ENCODE measurements around the gene WDR4. TPM values are rescaled to one million over a fixed set of nuclear protein-coding genes. Genes with fewer than 3 reads are reported as not detected.
"Not testable (repeated sequence)": the region's sequence is repeated elsewhere in the genome, so short reads cannot be mapped to it uniquely, and the experiment has no call there.

Gene WDR4
- total RNA-seq, 2 donors from 2014 or later, result 8.0 to 37.9 TPM

DNA sequence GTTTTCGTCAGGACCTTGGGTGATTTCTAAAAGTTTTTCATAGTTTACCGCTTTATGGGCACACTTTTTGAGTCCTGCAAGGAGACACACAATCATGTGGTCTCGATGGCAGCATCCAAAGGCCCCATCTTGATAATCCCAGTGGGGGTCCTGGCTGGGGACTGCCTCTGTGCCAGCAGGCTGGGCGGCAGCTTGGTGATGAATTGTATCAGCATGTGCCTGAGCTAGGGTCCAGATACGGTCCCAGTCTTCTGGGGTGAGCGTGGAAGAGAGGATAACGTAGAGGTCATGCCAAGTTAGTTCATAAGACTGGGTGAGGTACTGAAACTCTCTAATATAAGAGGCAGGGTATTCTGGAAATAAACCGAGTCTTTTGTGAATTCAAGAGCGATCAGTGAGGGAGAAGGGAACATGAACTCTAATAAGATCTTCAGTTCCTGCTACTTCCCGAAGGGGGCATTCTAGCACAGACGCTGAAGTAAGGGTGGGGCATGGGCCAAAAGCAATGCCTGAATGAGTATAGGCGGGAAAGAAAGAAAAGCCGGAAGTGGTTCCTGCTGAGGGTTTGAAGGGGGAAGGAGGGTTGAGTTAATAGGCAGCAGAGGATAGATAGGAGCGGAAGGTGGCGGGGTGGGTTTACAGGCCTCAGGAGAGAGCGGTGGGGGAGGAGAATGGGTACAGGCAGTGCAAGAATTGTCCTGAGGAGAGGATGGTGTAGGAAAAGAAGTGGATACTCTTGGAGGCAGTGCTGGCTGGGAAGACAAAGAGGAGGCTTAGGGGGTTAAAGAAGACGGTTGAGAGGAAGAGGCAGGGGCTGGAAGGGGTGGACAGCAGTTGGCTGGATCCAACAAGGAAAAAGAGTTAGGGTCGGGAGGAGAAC lies 44.5 kb upstream of the WDR4 start:
- intact Hi-C loops (cut with DNase I), result no loop called here
- Histone ChIP-seq H3K9me3 (no peaks in the 10 kb centered on the region), H3K36me3 (replicated peaks in 1 of 2; ENCODE audit: insufficient read depth in 1 of 2, low read depth in 2 of 2) (no peaks in the 10 kb centered on the region), H3K4me1 (peaks cover 9% of the 10 kb centered on the region), H3K27ac (peak overlapping the region; percentile 7 to 45 (median 34)), H3K4me3 (no peak overlapping the region), H3K27me3 (no peaks in the 10 kb centered on the region)
- TF ChIP-seq, protein P1, sequence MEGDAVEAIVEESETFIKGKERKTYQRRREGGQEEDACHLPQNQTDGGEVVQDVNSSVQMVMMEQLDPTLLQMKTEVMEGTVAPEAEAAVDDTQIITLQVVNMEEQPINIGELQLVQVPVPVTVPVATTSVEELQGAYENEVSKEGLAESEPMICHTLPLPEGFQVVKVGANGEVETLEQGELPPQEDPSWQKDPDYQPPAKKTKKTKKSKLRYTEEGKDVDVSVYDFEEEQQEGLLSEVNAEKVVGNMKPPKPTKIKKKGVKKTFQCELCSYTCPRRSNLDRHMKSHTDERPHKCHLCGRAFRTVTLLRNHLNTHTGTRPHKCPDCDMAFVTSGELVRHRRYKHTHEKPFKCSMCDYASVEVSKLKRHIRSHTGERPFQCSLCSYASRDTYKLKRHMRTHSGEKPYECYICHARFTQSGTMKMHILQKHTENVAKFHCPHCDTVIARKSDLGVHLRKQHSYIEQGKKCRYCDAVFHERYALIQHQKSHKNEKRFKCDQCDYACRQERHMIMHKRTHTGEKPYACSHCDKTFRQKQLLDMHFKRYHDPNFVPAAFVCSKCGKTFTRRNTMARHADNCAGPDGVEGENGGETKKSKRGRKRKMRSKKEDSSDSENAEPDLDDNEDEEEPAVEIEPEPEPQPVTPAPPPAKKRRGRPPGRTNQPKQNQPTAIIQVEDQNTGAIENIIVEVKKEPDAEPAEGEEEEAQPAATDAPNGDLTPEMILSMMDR (IDR thresholded peaks at IDR 0.05), result peak; percentile 63 to 98 (median 94)
- TF ChIP-seq POLR2A (IDR thresholded peaks at IDR 0.05), result peak in 1 of 3 donors; percentile 24
- DNase-seq (peak; percentile 83 to 87 (median 84)), ATAC-seq (peak; percentile 96)
- 19 to 21% methylated on average over 18 of the region's 18 CpGs for WGBS, 2 donors

DNA sequence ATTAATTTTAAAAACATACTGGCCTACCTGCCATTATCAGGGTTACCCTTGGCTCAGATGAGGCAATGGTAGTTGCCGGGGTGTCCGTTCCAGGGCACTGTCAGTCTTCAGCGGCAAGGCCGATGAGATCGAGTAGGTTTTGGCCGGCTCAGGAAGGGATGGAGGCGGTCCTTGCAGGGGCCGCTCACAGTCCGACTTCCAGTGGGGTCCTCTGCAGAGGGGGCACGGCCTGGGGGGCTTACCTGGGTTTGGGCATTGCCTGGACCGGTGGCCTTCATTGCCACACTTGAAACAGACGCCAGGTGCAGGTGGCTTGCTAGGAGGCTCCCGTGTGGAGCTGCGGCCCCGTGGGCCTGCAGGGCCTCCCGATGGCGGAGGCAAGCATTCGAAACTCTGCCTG lies 43.6 kb upstream of the WDR4 start:
- Histone ChIP-seq H3K9me3 (no peaks in the 10 kb centered on the region), H3K4me1 (peaks cover 9% of the 10 kb centered on the region), H3K36me3 (replicated peaks in 1 of 2; ENCODE audit: insufficient read depth in 1 of 2, low read depth in 2 of 2) (no peaks in the 10 kb centered on the region), H3K27me3 (no peaks in the 10 kb centered on the region), H3K27ac (no peak overlapping the region), H3K4me3 (no peak overlapping the region)
- WGBS, 2 donors, result 73 to 76% methylated on average over 16 to 18 of the region's 18 CpGs
- no peak for TF ChIP-seq POLR2A (IDR thresholded peaks at IDR 0.05)
- TF ChIP-seq, protein P1 (IDR thresholded peaks at IDR 0.05), result no peak
- DNase-seq (no peak), ATAC-seq (no peak)
- intact Hi-C loops (cut with DNase I), result no loop called here

DNA sequence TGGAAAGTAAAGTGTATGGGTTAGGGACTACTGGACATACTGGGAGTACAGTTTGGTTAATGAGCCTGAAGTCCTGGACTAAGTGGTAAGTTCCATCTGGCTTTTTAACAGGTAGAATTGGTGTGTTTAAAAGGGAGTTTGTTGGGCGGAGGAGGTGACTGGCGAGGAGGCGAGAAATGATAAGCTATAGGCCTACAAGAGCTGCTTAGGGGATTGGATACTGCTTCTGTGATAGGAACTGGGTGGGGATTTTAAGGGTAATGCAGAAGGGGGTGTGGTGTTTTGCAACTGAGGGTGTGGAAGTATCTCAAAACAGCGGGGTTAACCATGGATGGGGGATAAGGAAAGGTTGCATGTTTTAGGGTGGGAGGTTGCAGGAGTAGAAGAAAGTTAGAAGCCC lies 42.6 kb upstream of the WDR4 start:
- intact Hi-C loops (cut with DNase I), result no loop called here
- H3K9me3 ChIP-seq, result no peaks in the 10 kb centered on the region
- no peak overlapping the region for H3K27ac ChIP-seq
- H3K27me3 ChIP-seq, result no peaks in the 10 kb centered on the region
- no peaks in the 10 kb centered on the region for H3K36me3 ChIP-seq (replicated peaks in 1 of 2; ENCODE audit: insufficient read depth in 1 of 2, low read depth in 2 of 2)
- TF ChIP-seq, protein P1 (IDR thresholded peaks at IDR 0.05), result no peak
- no peak for TF ChIP-seq POLR2A (IDR thresholded peaks at IDR 0.05)
- H3K4me1 ChIP-seq, result peaks cover 9% of the 10 kb centered on the region
- 81% methylated on average over 4 of the region's 4 CpGs for WGBS, 2 donors
- no peak overlapping the region for H3K4me3 ChIP-seq
- DNase-seq (no peak), ATAC-seq (no peak)

DNA sequence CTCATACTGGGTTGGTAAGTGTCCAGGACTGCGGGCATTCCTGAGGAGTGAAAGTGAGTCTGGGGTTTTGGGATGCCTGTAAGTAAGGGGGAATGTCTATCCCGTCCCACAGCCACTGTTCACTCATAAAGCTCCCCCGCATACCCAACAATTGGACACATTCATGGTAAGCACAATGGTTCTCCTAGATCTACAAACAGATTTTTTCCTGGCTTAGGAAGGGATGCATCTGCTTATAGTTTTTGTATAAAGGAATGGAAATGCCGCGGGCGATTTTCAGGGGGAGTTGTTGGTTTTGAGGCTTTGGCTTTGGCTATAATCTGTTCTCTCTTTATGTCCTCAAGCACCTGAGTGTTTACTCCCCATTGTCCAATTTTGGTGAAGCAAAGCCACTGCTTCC lies 39.0 kb upstream of the WDR4 start:
- no peaks in the 10 kb centered on the region for H3K4me1 ChIP-seq
- no peaks in the 10 kb centered on the region for H3K36me3 ChIP-seq (replicated peaks in 1 of 2; ENCODE audit: insufficient read depth in 1 of 2, low read depth in 2 of 2)
- WGBS, 2 donors, result 76 to 94% methylated on average over 6 of the region's 6 CpGs
- H3K9me3 ChIP-seq, result no peaks in the 10 kb centered on the region
- no peaks in the 10 kb centered on the region for H3K27me3 ChIP-seq
- intact Hi-C loops (cut with DNase I), result no loop called here
- no peak overlapping the region for H3K27ac ChIP-seq
- ATAC-seq, result no peak
- TF ChIP-seq, protein P1 (IDR thresholded peaks at IDR 0.05), result no peak
- no peak for TF ChIP-seq POLR2A (IDR thresholded peaks at IDR 0.05)
- H3K4me3 ChIP-seq, result no peak overlapping the region
- no peak for DNase-seq

DNA sequence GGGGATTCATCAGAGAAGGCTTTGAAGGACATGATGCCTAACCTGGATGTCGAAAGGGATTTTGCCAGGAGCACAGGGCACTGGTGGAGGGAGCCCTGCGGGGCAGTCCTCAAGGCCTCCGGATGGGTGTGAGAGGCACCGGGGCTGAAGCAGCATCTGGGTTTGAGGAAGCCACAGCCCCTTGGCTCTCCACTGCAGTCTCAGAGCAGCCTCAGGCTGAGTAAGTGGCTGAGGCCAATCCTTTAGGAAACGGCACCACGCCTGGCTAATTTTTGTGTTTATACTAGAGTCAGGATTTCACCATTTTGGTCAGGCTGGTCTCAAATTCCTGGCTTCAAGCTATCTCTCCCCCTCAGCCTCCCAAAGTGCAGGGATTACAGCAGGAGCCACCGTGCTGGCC lies 34.1 kb upstream of the WDR4 start:
- peaks cover 0 to 12% of the 10 kb centered on the region in 2 donors for H3K36me3 ChIP-seq (replicated peaks in 1 of 2; ENCODE audit: insufficient read depth in 1 of 2, low read depth in 2 of 2)
- H3K27me3 ChIP-seq, result no peaks in the 10 kb centered on the region
- no peak overlapping the region for H3K27ac ChIP-seq
- DNase-seq, result no peak
- H3K4me3 ChIP-seq, result no peak overlapping the region
- no peaks in the 10 kb centered on the region for H3K4me1 ChIP-seq
- intact Hi-C loops (cut with DNase I), result no loop called here
- no peaks in the 10 kb centered on the region for H3K9me3 ChIP-seq
- TF ChIP-seq, protein P1 (IDR thresholded peaks at IDR 0.05), result no peak
- TF ChIP-seq POLR2A (IDR thresholded peaks at IDR 0.05), result no peak
- ATAC-seq, result no peak
- 81 to 85% methylated on average over 6 to 7 of the region's 7 CpGs for WGBS, 2 donors

DNA sequence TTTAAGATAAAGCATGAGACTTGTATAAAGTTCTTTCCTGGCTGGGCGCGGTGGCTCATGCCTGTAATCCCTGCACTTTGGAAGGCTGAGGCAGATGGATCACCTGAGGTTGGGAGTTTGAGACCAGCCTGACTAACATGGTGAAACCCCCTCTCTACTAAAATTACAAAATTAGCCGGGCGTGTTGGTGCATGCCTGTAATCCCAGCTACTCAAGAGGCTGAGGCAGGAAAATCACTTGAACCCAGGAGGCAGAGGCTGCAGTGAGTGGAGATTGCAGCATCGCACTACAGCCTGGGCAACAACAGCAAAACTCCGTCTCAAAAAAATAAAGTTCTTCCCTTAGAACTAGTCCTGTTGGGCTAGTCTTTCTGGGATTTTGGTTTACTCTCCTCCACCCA lies 32.6 kb upstream of the WDR4 start:
- H3K27me3 ChIP-seq; H3K4me1 ChIP-seq; intact Hi-C loops (cut with DNase I); DNase-seq; H3K4me3 ChIP-seq; ATAC-seq; H3K27ac ChIP-seq; H3K9me3 ChIP-seq: not testable (repeated sequence)
- WGBS, 2 donors, result 90 to 93% methylated on average over 6 of the region's 6 CpGs
- peaks cover 0 to 12% of the 10 kb centered on the region in 2 donors for H3K36me3 ChIP-seq (replicated peaks in 1 of 2; ENCODE audit: insufficient read depth in 1 of 2, low read depth in 2 of 2)

DNA sequence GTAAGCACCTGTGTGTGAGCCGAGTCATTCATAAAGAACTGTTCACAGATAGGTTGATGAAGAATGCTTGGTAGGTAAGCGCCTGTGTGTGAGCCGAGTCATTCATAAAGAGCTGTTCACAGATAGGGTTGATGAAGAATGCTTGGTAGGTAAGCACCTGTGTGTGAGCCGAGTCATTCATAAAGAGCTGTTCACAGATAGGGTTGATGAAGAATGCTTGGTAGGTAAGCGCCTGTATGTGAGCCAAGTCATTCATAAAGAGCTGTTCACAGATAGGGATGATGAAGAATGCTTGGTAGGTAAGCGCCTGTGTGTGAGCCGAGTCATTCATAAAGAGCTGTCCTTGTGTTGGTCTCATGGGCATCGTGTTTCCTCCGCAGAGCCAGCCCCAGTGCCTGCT lies 29.1 kb upstream of the WDR4 start:
- H3K27ac ChIP-seq; H3K4me3 ChIP-seq; H3K27me3 ChIP-seq; H3K4me1 ChIP-seq; ATAC-seq; intact Hi-C loops (cut with DNase I); H3K9me3 ChIP-seq; DNase-seq: not testable (repeated sequence)
- H3K36me3 ChIP-seq (replicated peaks in 1 of 2; ENCODE audit: insufficient read depth in 1 of 2, low read depth in 2 of 2), result peaks cover 6 to 20% of the 10 kb centered on the region in 2 donors
- 82 to 88% methylated on average over 9 of the region's 9 CpGs for WGBS, 2 donors
